Right cardiac atrium (tissue), 5 donors: ENCODE results near the gene FBRS. TPM values are rescaled to one million over a fixed set of nuclear protein-coding genes. Genes with fewer than 3 reads are reported as not detected.
"Not testable (repeated sequence)": the region's sequence is repeated elsewhere in the genome, so short reads cannot be mapped to it uniquely, and the experiment has no call there.

Experiments used
- ATAC-seq, 2 donors: fragments of 200-7000 bp; cut with Tn5 transposase; one replicate each; pipeline versions ENCODE4 v1.8.0 to v1.9.1; 2020; ENCODE audit warnings: moderate library complexity in 2 of 2, mild to moderate bottlenecking in 1 of 2
- DNase-seq, 3 donors: peaks; one replicate each; pipeline ENCODE4 v3.0.0-alpha.2; 2020
- H3K27ac ChIP-seq: one replicate; pipeline ENCODE4 v1.5.1; 2013; ENCODE audit warnings: mild to moderate bottlenecking, low read length, control low read depth, moderate library complexity
- H3K27me3 ChIP-seq: one replicate; pipeline ENCODE4 v1.6.1; 2013; ENCODE audit not compliant: control insufficient read depth, insufficient read depth
- H3K4me1 ChIP-seq: one replicate; pipeline ENCODE4 v1.6.1; 2013; ENCODE audit warnings: low read length; ENCODE audit not compliant: control insufficient read depth, insufficient read depth
- H3K4me3 ChIP-seq: one replicate; pipeline ENCODE4 v1.5.1; 2013; ENCODE audit warnings: low read length, control low read depth
- H3K9me3 ChIP-seq: one replicate; pipeline ENCODE4 v1.6.1; 2013; ENCODE audit warnings: low read length; ENCODE audit not compliant: control insufficient read depth
- WGBS: extraction: QIAGEN DNeasy Blood & Tissue Kit; methylation state at CpG from one replicate; pipeline ENCODE4 v1.1.7; 2013; 5-methylcytosine and 5-hydroxymethylcytosine counted together
- intact Hi-C, 4 donors: fragments of 100-400 bp; cut with DNase I; formaldehyde crosslinking; loops; one replicate each; pipeline versions ENCODE4 v1.11.0 to v1.14.0; 2022 to 2023
- polyA plus RNA-seq: library from polyadenylated mRNA; stranded (reverse); fragments of 200-250 nt; gene quantifications from one replicate; pipeline ENCODE4 v1.2.3, GENCODE V29; 2013
- total RNA-seq, 4 donors: library from RNA; stranded (reverse); fragmentation: NEBNext Ultra II Directional; extraction: Animal tissue kit (Norgen Biotek cat#: 25700); gene quantifications; one replicate each; pipeline ENCODE4 v1.2.1, GENCODE V29; 2021
- donor health status: healthy with polysubstance abuse.
- donor health status: DM: no; HTN: yes; CAD: no.
- donor health status: DM: no; HTN: no; CAD: no.
- donor health status: DM: no; HTN: yes; CAD: no; lungs with severe emphysema.
- donor health status: DM: yes; HTN: yes; CAD: no.

FBRS gene
- total and polyA plus RNA-seq, 5 donors: 30.4 to 43.2 (median 37.7) TPM

DNA sequence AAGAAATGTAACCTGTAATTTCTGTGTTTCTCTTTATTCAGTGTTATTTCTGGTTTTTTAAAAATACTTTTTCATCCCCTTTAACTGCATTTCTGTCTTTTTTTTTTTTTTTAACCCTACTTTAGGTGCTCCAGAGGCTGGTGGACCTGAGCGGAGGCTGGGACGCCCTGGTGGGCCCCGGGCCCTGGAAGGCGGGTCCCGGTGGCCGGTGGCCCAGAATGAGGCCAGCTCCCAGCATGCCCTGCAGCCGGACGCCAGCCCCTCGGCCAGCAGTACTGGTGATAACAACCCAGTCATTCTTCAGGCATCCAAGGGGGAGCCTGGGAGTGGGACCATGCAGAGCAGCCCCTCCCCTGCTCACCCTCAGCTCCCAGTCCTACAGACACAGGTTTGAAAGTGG is 42.3 kb downstream of the FBRS start:
- ATAC-seq: no peak
- Histone ChIP-seq H3K9me3 (no peaks in the 10 kb centered on the region), H3K4me3 (no peak overlapping the region), H3K27me3 (no peaks in the 10 kb centered on the region), H3K27ac (no peak overlapping the region), H3K4me1 (peaks cover 2% of the 10 kb centered on the region)
- WGBS: 24% methylated on average over 9 of the region's 9 CpGs
- intact Hi-C loops: loop anchor here in 1 of 4 donors (5.0 to 10.0 kb wide), 2 partner anchors 37 to 64 kb away; partner anchors contain the start of genes CFAP119 and RNF40
- peak; percentile 50 to 86 (median 82) for DNase-seq

DNA sequence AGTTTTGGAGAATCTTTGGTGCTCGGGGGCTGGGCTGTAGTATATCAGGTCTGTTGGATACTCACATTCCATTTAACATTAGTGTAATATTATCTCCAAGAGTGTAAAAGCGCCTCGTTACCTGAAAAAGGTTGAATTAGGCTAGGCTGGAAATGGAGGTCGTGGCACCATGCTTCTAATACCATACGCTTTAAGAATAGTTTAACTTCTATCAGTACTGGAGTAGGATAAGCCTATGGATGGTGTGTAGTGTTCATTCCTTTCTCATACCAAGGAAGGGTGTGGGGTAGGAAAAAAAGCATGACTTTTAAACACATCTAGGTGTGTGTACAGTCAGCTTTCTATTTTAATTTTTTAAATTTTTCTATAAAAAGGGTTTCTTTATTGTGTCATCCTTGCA is 42.7 kb downstream of the FBRS start:
- WGBS: 63% methylated on average over 5 of the region's 5 CpGs
- intact Hi-C loops: loop anchor here in 1 of 4 donors (5.0 to 10.0 kb wide), 2 partner anchors 36 to 64 kb away; partner anchors contain the start of genes CFAP119 and RNF40

GRCh38 chr16:30703071-30703470 is 44.8 kb downstream of the FBRS start:
- H3K4me1 ChIP-seq, ATAC-seq, H3K4me3 ChIP-seq, H3K27ac ChIP-seq, DNase-seq, H3K27me3 ChIP-seq, H3K9me3 ChIP-seq: not testable (repeated sequence)
- intact Hi-C loops: loop anchor here in 1 of 4 donors (5.0 to 10.0 kb wide), 2 partner anchors 34 to 62 kb away; partner anchors contain the start of genes CFAP119 and RNF40
- WGBS: 92% methylated on average over 12 of the region's 12 CpGs

More for the DNA sequence above, 42.7 kb downstream of the FBRS start:
- ATAC-seq (no peak), DNase-seq (no peak)
- no peaks in the 10 kb centered on the region for H3K27me3 ChIP-seq
- H3K27ac ChIP-seq: no peak overlapping the region
- H3K4me3 ChIP-seq: no peak overlapping the region
- peaks cover 2% of the 10 kb centered on the region for H3K4me1 ChIP-seq
- H3K9me3 ChIP-seq: no peaks in the 10 kb centered on the region

DNA sequence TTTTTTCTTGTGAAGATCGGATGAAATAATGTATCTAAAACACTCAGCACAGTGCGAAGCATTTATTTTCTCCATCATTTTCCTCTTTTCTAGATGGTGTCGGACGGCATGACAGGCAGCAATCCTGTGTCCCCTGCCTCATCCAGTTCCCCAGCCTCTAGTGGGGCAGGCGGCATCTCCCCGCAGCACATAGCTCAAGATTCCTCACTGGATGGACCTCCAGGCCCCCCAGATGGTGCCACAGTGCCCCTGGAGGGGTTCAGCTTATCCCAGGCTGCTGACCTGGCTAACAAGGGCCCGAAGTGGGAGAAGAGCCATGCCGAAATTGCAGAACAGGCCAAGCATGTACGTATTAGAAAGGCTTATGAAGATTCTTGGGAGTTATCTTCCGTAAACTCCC is 45.7 kb downstream of the FBRS start:
- no peaks in the 10 kb centered on the region for H3K9me3 ChIP-seq
- ATAC-seq (no peak), DNase-seq (peak in 1 of 3 donors; percentile 43)
- H3K4me3 ChIP-seq: no peak overlapping the region
- peaks cover 2% of the 10 kb centered on the region for H3K4me1 ChIP-seq
- no peaks in the 10 kb centered on the region for H3K27me3 ChIP-seq
- intact Hi-C loops: loop anchor here in 1 of 4 donors (5.0 to 10.0 kb wide), 2 partner anchors 33 to 61 kb away; partner anchors contain the start of genes CFAP119 and RNF40
- 94% methylated on average over 10 of the region's 10 CpGs for WGBS
- no peak overlapping the region for H3K27ac ChIP-seq

DNA sequence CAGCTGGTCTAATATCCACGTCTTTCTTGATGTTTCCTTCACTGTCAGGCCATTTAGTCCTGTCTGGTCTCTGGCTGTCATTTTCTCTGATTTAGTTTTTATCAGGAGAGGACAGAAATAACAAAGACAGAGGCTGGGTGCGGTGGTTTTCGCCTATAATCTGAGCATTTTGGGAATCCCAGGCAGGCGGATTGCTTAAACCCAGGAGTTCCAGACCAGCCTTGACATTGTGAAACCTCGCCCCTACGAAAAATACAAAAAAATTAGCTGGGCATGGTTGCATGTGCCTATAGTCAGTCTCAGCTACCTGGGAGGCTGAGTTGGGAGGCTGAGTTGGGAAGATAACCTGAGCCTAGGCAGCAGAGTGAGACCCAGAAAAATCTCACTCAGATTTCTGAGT is 47.8 kb downstream of the FBRS start:
- ATAC-seq (no peak), DNase-seq (no peak)
- Histone ChIP-seq H3K27ac (no peak overlapping the region), H3K4me3 (no peak overlapping the region), H3K9me3 (no peaks in the 10 kb centered on the region), H3K27me3 (no peaks in the 10 kb centered on the region), H3K4me1 (no peaks in the 10 kb centered on the region)
- 91% methylated on average over 6 of the region's 6 CpGs for WGBS
- intact Hi-C loops: loop anchor here in 1 of 4 donors (10.0 kb wide), 1 partner anchor 59 kb away; the partner anchor contains the start of genes CFAP119 and RNF40

GRCh38 chr16:30710971-30711370 is 52.7 kb downstream of the FBRS start:
- intact Hi-C loops: no loop called here
- Histone ChIP-seq H3K27me3 (no peaks in the 10 kb centered on the region), H3K9me3 (no peaks in the 10 kb centered on the region), H3K27ac (no peak overlapping the region), H3K4me1 (no peaks in the 10 kb centered on the region), H3K4me3 (no peak overlapping the region)
- ATAC-seq (no peak), DNase-seq (no peak)
- 89% methylated on average over 4 of the region's 4 CpGs for WGBS

- ATAC-seq: no peak
- intact Hi-C loops: no loop called here
- Histone ChIP-seq H3K4me3 (no peak overlapping the region), H3K27me3 (no peaks in the 10 kb centered on the region), H3K4me1 (no peaks in the 10 kb centered on the region), H3K27ac (no peak overlapping the region), H3K9me3 (no peaks in the 10 kb centered on the region)
- no peak for DNase-seq
- WGBS: 96% methylated on average over 1 of the region's 1 CpG
Measured at GRCh38 chr16:30711712-30712111, 53.5 kb downstream of the FBRS start.

- H3K9me3 ChIP-seq: no peaks in the 10 kb centered on the region
- intact Hi-C loops: no loop called here
- DNase-seq (no peak), ATAC-seq (peak in 1 of 2 donors; percentile 31)
- WGBS: 78% methylated on average over 17 of the region's 17 CpGs
- no peak overlapping the region for H3K4me3 ChIP-seq
- H3K27me3 ChIP-seq: no peaks in the 10 kb centered on the region
- H3K4me1 ChIP-seq: no peaks in the 10 kb centered on the region
- H3K27ac ChIP-seq: no peak overlapping the region
Measured at GRCh38 chr16:30715750-30716445, 57.7 kb downstream of the FBRS start.

- H3K27me3 ChIP-seq: no peaks in the 10 kb centered on the region
- DNase-seq (no peak), ATAC-seq (no peak)
- no peak overlapping the region for H3K4me3 ChIP-seq
- no peak overlapping the region for H3K27ac ChIP-seq
- WGBS: 82% methylated on average over 11 of the region's 11 CpGs
- no peaks in the 10 kb centered on the region for H3K9me3 ChIP-seq
- intact Hi-C loops: no loop called here
- no peaks in the 10 kb centered on the region for H3K4me1 ChIP-seq
Measured at GRCh38 chr16:30720086-30720485, 61.9 kb downstream of the FBRS start.
